ENCODE results near the gene TPCN2.

TPCN2 gene

DNA sequence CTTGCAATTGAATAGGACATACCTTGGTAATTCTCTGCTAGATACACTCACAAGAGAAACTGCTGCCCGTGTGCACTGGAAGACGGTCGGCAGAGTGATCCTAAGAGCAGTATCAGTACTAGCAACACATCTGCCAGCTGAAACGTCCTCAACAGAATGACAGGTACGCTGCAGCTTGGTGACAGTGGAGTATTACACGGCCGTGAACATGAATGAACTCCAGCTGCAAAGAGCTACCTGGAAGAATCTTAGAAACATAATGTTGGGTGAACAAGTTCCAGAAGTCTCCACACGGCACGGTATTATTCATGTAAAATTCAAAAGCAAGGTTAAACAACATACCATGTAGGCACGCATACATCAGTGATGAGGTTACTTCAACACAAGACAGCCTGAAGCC lies 44.4 kb downstream of the TPCN2 start:
- no peak overlapping the region for H3K4me3 ChIP-seq (ENCODE audit: low read depth in 1 of 2, low read length in 1 of 2)
- H3K27ac ChIP-seq = peak overlapping the region; percentile 36
- H3K9me3 ChIP-seq = no peaks in the 10 kb centered on the region
- peaks cover 0 to 3% of the 10 kb centered on the region in 2 experiments for H3K4me1 ChIP-seq (ENCODE audit: control insufficient read depth in 1 of 2, insufficient read depth in 1 of 2, low read depth in 1 of 2, low read length in 1 of 2)
- H3K27me3 ChIP-seq = no peaks in the 10 kb centered on the region
- peaks cover 59% of the 10 kb centered on the region for H3K36me3 ChIP-seq
- TF ChIP-seq, protein P1, sequence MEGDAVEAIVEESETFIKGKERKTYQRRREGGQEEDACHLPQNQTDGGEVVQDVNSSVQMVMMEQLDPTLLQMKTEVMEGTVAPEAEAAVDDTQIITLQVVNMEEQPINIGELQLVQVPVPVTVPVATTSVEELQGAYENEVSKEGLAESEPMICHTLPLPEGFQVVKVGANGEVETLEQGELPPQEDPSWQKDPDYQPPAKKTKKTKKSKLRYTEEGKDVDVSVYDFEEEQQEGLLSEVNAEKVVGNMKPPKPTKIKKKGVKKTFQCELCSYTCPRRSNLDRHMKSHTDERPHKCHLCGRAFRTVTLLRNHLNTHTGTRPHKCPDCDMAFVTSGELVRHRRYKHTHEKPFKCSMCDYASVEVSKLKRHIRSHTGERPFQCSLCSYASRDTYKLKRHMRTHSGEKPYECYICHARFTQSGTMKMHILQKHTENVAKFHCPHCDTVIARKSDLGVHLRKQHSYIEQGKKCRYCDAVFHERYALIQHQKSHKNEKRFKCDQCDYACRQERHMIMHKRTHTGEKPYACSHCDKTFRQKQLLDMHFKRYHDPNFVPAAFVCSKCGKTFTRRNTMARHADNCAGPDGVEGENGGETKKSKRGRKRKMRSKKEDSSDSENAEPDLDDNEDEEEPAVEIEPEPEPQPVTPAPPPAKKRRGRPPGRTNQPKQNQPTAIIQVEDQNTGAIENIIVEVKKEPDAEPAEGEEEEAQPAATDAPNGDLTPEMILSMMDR (IDR thresholded peaks at IDR 0.05) = no peak

DNA sequence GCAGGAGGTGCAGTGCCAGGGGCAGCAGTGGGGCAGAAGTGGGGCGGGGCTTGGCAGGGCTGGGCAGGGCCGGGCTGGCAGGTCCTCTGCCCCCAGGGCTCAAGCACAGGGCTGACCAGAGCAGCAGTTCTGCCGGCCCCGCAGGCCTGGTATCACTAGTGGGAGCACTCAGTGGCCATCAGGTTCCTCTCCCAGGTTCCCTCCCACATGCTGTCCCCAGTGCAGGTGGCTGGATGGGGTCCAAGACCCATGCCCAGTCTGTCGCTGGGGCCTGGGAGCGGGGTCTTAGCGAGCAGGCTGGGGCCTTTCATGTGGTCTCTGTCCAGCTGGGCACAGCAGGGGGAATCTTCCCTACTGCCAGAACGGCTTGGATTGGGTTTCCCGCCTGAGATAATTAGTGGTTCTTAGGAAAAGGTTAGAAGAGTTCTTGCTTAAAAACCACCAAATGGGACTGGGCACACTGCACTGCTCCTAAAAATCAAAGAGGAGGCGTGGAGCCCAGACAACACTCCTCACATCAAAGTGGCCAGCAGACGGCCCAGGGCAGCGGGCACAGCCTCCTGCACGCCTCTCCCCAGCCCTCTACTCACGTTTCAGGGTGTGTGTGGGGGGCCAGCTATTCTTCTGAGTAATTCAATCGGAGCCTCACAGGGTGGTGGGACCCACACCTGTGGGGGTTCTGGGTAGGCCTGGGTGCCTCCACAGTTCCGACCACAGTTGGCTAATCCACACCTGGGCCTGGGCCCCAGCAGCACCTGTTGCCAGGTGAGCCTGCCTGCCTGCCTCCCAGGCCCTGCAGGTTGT lies 45.6 kb downstream of the TPCN2 start:
- TF ChIP-seq, protein P1 (IDR thresholded peaks at IDR 0.05) = no peak
- Histone ChIP-seq H3K27ac (no peak overlapping the region), H3K4me1 (ENCODE audit: control insufficient read depth in 1 of 2, insufficient read depth in 1 of 2, low read depth in 1 of 2, low read length in 1 of 2) (no peaks in the 10 kb centered on the region), H3K27me3 (peaks cover 4% of the 10 kb centered on the region), H3K9me3 (no peaks in the 10 kb centered on the region), H3K36me3 (peaks cover 47% of the 10 kb centered on the region), H3K4me3 (ENCODE audit: low read depth in 1 of 2, low read length in 1 of 2) (no peak overlapping the region)

DNA sequence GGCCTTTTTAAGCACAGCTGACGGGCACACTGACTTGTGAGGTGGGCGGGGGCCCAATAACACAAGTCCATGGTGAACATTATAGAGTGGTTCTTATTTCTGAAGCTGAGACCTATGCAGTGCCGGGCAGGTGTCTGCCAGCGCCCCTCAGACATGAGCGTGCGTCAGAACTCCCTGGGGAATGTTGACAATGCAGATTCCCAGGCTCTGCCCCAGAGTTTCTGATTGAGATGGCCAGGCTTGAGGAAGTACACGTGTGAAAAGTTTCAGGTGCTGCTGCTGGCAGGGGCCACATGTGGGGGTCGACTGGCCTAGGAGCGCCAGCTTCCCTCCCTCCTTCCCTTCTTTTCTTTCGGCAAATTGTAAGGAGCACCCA lies 46.2 kb downstream of the TPCN2 start:
- Histone ChIP-seq H3K9me3 (no peaks in the 10 kb centered on the region), H3K4me1 (ENCODE audit: control insufficient read depth in 1 of 2, insufficient read depth in 1 of 2, low read depth in 1 of 2, low read length in 1 of 2) (no peaks in the 10 kb centered on the region), H3K4me3 (ENCODE audit: low read depth in 1 of 2, low read length in 1 of 2) (no peak overlapping the region), H3K36me3 (peaks cover 42% of the 10 kb centered on the region), H3K27me3 (peaks cover 10% of the 10 kb centered on the region), H3K27ac (no peak overlapping the region)
- TF ChIP-seq, protein P1 (IDR thresholded peaks at IDR 0.05) = no peak

- peaks cover 38% of the 10 kb centered on the region for H3K36me3 ChIP-seq
- no peaks in the 10 kb centered on the region for H3K9me3 ChIP-seq
- H3K4me1 ChIP-seq (ENCODE audit: control insufficient read depth in 1 of 2, insufficient read depth in 1 of 2, low read depth in 1 of 2, low read length in 1 of 2) = no peaks in the 10 kb centered on the region
- no peak overlapping the region for H3K27ac ChIP-seq
- TF ChIP-seq, protein P1 (IDR thresholded peaks at IDR 0.05) = no peak
- H3K27me3 ChIP-seq = peaks cover 14% of the 10 kb centered on the region
- no peak overlapping the region for H3K4me3 ChIP-seq (ENCODE audit: low read depth in 1 of 2, low read length in 1 of 2)
Observed at GRCh38 chr11:69095300-69095699, 46.6 kb downstream of the TPCN2 start.

- no peaks in the 10 kb centered on the region for H3K4me1 ChIP-seq (ENCODE audit: control insufficient read depth in 1 of 2, insufficient read depth in 1 of 2, low read depth in 1 of 2, low read length in 1 of 2)
- no peaks in the 10 kb centered on the region for H3K9me3 ChIP-seq
- no peak overlapping the region for H3K27ac ChIP-seq
- H3K27me3 ChIP-seq = peaks cover 20% of the 10 kb centered on the region
- peaks cover 28% of the 10 kb centered on the region for H3K36me3 ChIP-seq
- H3K4me3 ChIP-seq (ENCODE audit: low read depth in 1 of 2, low read length in 1 of 2) = no peak overlapping the region
- TF ChIP-seq, protein P1 (IDR thresholded peaks at IDR 0.05) = no peak
Observed at GRCh38 chr11:69096473-69096872, 47.7 kb downstream of the TPCN2 start.
